NCI-H2171 treated with DMSO at 0.1 percent for 48 hours (cell line): ENCODE data around the gene ROPN1L.
A peak's percentile ranks its signal among the peaks of the same experiment; 100 is the strongest.
"Not testable (repeated sequence)": the region's sequence is repeated elsewhere in the genome, so short reads cannot be mapped to it uniquely, and the experiment has no call there.

Experiments
- DNase-seq: peaks from one replicate; lab custom pipeline; 2025; lab: John Stamatoyannopoulos, UW

Gene ROPN1L

DNA sequence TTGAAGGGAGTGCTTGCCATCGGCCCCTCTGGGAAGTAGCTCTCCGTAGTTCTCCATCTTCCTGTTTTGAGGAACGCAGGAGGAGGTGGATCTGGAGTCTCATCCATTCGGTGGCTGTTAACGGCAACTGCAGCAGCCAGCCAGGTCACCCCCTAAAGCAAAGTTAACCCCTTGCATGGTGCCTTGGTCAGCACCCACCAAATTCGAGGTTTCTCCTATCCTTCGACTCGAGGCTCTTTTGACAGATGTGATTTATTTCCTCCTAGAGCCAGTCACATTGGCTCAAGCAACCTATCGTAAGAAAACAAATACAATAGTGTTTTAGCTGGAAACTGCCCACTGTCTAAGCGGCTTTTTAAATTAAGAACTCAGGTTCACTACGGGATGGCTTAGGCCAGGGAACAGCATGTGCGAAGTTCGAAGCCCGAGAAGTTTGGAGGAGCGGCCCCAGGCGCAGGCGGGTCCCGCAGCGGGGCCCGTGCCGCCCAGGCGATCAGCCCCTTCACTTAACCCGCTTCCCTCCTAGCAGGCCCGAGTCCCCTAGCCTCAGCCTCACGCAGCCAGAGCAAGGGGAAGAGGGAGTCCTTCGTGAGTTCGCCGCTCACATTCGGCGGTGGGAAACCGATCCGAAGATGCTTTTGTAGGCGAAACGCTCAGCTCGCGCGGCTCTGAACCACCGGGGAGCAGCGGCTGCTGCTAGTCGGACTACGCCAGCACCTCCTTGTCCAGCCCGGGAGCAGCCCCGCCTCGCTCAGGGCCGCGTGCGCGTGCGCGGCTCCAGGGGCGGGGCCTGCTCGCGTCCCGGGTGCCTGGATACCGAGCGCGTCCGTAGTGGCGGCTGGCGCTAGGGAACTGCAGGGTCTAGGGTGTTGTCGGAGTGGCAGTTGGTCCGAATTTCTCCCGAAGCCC, at the start of gene ROPN1L:
Gene ROPN1L (plus strand): TSS at position 797 of the 909 bp plus-strand sequence. CDS start 289 bp downstream, outside the sequence.
- DNase-seq: peak; percentile 89

DNA sequence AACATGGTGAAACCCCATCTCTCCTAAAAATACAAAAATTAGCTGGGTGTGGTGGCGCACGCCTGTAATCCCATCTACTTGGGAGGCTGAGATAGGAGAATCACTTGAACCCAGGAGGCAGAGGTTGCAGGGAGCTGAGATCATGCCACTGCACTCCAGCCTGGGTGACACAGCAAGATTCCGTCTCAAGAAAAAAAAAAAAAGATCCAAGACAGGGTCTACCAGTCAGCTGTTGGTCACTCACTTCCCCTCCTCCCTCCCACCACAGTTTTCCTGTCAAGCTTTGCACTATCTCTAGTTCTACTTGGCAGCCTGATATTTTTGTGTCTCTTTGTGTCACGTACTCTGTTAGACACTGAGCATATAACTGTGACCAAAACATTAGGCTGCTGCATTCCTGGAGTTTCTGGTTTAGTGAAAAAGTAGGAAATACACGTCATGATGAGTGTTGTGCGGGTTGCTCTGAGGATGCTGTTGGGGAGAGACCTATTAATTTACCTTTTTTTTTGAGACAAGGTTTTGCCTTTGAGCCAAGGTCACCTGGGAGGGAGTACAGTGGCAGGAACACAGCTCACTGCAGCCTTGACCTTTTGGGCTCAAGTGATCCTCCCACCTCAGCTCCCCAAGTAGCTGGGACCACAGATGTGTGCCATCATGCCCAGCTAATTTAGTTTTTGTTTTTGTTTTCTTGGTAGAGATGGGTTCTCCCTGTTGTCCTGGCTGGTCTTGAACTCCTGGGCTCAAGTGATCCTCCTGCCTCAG, 48.9 kb upstream of the ROPN1L start:
- not testable (repeated sequence) for DNase-seq

DNA sequence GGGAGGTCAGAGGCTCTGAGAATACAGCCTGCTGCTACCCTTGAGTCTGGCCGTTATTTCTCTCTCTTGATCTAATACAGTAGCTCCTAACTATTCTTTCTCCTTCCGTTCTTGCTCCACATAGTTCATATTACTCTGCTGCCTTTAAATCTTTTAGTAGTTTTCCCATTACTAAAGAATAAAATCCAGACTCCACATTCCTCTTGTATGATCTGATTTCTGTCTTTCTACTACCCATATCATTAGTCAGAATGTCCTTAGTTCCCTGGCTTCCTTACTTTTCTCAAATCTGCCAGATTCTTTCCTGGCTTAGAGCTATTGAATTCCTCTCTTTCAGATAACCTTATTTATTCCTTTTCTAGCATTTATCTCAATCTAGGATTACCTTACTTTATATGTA, 48.2 kb upstream of the ROPN1L start:
- DNase-seq: no peak

DNA sequence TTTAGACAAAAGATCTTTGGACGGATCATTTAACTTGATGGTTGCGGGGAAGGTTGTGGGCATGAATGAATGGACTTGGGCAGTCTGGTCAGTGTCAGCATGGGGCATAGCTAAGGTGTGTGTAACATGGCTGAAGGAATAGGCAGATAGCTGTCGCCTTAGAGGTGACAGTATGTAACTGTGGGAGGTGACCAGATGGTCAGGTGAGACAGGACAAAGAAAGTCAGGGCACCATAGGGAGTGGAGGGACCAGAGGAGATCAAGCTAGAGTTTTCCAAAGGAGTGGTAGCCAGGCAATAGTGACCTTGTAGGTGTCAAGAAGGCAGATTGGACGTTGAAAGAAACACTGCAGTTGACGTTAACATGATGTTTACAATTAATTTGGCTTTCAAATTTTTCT, 45.1 kb upstream of the ROPN1L start:
- DNase-seq: no peak

DNA sequence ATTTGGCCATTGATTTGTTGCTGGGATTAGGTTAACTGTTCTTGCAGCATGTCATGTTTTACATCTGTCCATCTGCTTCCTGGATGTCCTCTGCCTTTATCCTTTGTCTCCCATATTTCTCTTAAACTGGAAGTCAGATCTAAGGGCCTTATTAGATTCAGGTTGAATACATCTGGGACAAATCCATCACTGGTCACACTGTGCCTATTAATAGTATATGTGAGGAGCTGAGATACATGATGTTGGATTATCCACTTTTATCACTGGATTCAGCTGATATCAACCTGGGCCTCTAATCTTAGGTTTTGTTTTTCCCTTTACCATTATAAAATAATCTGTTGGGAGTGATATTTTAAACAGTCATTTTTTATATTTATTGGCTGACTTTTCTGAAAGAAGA, 41.8 kb upstream of the ROPN1L start:
- DNase-seq: no peak

DNA sequence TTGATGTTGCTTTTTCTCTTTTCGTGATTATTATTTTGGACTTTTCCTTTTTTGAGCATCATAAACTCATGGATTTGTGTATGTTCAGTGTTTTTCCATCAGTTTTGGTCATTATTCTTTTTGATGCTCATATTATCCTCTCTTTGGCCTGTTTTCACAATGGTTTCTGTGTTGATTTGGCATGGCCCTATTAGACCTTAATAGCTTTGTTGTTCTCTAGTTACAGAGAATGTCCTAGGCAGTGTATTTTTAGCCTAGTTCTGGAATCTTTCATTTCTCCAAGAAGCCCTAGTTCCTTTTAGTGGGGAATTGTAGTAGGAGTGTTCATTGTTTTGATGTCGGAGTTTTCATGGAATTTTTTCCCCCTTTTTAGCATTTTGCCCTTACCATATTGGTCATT, 41.3 kb upstream of the ROPN1L start:
- DNase-seq: no peak

DNA sequence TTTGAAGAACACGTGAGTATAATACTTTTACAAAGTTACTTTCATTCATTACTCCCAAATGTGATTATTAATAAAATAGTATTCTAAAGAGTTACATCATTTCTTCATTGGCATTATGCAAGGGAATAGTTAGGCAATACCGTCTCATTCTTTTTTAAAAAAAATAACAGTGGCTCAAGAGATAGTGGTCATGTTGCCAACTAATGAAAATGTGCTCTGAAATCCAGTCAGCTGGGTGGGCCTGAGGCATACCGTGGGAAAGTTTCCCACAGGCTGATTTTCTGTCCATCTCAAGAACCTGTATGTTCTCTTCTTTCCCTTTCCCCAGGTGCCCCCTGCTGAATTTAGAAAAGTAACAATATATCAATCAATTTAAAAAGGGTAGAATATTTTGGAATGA, 40.8 kb upstream of the ROPN1L start:
- no peak for DNase-seq

DNA sequence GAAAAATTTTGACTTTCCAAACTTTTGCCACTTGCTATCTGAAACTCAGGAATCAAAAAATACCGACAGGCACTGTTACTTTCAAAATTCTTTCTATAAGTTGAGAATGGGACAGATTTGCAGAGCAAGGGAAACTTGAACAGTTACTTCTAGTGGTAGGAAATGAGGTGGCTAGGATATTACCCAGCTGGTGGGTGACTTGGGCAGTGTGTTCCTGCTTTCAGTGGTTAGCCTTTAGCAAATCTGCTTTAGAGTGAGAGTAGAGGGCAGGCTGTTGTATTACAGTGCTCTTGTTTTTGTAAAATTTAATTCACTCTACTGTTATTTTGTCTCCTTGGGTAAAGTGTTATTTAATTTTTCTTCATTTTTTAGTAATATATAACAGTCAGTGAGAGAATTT, 40.2 kb upstream of the ROPN1L start:
- no peak for DNase-seq

DNA sequence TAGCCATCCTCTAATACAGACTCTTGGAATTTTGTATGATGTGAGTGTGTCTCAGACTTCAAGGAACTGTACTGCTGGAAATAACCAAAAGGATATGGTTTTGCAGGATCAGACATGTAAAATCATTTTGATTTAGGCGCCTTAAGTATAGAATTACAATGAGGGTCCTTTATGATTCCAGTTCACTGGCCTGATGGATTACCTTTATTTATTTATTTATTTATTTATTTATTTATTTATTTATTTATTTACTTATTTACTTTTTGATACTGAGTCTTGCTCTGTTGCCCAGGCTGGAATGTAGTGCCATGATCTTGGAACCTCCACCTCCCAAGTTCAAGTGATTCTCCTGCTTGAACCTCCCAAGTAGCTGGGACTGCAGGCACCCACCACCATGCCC, 37.9 kb upstream of the ROPN1L start:
- no peak for DNase-seq

DNA sequence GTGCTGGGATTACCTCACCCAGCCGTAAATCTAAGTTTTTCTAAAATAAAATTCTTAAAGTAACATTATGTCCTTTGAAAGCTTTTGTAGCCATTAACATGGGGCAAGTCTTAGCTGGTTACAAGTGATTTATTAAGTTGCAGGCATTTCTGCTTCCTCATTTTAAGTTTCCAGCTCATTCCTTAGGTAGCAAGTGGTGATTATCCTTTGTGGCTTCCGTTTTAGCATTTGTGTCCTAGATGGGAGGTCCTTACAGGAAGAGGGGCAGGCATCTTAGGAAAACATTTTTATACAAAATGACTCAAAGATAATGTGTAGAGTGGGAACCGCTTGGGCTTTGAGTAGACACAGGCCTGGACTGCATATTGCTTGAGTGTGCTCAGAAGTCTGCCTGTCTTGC, 35.0 kb upstream of the ROPN1L start:
- no peak for DNase-seq

DNA sequence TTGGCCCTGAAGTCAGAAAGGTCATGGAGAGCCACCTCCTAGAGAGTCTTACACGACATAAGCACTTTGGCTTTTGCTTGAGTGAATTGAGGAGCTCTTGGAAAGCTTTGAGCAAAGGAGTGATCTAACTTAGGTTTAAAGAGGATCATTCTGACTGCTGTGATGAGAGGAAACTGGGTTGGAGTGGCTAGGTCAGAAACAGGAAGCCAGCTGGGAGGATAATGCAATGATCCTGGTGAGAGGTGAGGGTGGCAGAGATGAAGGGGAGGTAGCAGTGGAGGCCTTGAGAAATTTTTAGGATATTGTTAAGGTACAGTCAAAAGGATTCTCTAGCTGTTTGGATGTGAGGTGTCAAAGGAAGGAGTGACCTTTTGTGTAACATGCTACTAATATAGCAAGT, 32.2 kb upstream of the ROPN1L start:
- no peak for DNase-seq

DNA sequence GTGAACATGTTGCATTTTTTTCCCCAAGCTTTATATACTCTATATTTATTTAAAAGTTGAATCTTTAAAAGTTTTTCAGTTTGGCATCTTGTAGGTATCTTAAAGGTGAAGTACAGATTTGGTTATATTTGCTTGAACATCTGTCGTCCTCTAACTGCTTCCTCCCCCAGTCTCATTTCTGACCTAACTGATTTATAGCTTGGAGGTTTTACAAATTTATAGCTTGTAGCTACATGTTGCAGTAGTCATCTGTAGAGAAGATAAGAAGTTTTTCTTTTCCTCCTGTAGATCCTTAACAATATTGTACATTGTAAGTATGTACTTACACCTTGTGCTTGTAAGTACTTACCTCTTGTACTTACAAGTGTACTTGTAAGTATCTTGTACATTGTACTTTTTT, 31.0 kb upstream of the ROPN1L start:
- DNase-seq: no peak

DNA sequence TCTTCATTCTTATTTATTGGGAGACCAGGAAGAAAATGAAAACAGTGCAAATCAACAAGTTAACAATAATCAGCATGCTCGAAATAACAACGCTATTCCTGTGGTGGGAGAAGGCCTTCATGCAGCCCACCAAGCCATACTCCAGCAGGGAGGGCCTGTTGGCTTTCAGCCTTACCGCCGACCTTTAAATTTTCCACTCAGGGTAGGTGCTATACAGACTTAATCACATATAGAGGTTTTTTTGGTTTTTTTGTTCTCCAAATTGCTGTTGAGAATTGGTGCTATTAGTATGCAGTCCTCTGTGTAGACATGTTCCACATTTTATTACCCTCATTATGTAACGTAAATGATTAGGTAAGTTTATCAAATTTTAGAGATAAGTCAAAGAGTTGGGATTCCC, 30.3 kb upstream of the ROPN1L start:
- DNase-seq: no peak

DNA sequence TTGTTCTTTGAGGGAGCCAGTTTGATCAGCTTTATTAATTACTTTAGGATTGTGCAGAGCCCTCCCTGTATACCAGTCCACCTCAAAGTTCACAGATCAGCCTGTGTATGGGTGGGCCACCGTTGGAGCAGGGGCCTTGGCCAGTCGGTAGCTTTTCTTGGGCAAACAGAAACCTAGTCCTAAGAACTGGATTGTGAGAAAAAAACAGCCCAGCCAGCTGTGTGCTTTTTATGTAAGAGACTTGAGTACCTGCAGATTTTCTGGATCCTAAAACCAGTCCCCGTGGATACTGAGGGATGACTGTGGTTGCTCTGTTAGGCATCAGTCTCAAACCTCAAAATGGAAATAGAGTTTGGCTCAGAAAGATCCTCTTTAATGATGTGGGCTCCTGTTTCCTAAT, 24.8 kb upstream of the ROPN1L start:
- no peak for DNase-seq

DNA sequence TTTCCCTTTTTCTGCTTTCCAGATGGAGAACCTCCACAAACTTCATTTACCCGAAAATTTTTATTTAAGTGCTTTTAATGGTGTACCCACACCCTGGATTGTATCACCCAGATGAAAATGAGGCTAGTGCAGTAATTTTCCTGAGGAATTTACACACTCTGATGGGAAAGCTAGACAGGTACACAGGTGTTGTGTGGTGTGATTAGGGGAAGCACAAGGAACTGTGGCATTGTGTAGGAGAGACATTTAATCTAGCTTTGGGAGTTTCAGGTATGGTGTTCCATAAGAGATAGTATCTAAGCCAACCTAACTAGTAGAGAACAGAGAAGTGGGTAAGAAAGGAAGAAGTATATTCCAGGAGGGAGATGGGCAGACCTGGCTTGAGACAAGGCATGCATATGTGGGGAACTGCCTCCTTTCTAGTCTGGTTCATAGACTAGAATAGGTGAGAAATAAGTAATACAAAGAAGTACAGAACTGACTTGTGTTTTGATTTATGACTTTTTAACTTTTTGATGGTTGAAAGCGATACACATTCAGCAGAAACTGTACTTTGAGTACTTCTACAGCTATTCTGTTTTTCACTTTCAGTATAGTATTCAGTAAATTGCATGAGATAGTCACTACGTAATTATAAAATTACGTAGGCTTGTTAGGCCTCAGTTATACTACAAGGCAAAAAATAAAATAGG, 22.9 kb upstream of the ROPN1L start:
- no peak for DNase-seq

DNA sequence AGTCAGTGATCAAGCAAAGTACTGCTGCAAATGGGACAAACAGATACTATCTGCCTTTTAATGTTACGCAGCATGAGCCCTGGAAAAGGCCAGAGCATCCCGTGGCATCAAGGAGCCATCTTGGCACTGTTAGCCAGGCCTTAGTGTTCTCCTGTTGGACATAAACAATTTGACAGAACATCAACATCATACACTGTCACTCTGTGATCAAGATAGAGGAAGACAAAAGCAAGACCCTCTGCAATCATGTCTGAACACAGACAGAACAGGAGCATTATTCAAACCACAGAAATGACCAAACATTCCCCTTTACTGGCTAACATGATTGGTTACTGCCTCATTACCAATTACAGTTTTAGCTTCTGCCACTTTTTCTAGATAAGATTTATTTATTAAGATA, 21.2 kb upstream of the ROPN1L start:
- no peak for DNase-seq

DNA sequence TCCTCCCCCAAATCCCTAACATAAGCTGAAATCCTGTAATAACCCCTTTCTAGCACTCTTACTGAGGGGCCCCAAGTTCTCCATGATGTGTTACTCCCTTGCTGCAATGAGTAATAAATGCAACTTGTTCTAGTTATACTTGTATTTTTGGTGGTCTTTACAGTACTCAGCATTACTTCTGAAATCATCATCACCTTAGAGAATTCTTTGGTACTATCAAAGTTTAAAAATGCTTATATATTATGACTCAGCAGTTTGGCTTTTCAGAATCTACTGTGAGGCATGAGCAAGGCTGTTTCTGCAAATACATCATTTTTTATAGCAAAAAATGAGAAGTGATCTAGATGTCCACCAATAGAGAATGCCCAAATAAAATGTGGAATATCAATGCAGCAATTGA, 20.7 kb upstream of the ROPN1L start:
- no peak for DNase-seq

DNA sequence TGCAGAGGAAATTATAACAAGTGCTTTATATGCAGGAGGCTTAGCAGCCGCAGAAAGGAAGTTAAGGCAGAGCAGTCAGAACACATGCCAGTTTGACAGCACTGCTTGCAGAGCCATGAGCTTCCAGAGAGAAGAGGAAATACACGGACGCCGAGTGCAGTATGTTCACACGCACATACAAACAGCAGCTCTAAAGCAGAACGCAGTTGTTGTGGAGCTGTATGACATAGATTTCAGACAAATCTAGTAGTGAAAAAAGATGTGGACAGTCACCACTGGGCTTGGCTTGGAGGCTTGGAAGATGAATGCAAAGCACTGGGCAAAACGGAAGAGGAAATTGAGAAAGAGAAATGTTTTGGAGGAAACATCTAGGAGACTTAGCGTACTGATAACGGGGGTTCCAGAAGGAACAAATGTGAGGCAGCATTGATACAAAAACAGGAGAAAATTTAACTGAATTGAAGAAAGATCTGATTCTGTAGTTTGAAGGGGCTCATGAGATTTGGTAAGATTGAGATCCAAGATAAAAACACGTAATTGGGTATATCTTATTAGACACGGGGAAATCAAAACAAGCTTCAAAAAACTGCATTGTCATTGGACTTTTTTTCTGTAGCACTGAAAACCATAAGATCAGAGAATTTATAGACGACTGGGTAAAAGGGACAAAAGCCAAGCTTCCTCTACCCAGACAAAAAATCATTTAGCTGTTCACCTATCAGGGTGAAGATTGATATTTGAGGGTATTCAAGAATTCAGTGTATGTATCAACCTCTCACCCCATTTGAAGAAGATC, 19.6 kb upstream of the ROPN1L start:
- no peak for DNase-seq

DNA sequence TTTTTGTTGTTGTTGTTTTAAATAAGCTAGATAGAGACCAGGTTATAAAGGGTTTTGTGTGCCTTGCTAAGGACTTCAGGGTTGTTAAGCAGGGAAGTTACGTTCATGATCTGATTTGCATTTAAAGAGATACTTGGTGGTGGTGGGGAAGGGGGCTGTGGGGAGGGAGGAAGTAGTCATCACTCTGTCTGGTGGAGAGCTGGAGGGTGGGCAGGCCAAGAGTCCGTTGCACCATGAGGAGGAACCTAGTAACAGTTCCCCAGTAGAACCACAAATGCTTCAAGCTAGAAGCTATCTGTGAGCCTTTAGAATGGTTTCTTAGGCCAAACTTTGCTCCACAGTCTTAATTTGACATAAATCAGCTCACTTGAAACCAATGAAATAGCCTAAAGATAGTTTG, 18.7 kb upstream of the ROPN1L start:
- DNase-seq: no peak

DNA sequence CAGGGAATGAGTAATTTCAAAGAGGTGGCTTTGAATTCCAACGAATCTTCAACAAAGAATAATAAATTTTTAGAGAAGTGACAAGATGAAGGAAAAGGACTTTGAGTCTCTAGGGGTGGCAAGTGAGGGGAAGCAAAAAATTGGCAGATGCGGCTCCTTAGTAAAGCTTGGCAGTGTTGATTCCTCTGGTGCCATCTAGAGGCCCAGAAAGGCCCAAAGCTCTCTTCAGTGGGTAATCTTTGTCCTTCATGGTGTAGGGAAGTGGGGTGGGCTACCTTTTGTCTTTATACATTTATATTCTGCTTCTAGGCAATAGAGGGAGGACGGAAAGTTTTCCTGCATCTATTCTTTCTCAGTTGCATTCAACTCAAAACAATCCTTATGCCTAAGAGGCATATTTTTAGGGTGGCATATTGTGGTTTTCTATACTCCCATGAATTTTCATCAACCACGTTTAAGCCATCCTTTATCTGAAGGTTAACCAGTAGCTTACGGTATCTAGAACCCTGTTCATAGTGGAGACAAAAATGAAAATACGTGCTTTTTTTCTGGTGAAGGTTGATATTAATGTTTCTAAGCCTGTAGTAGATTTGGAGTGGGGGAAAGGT, 17.5 kb upstream of the ROPN1L start:
- peak; percentile 56 for DNase-seq

DNA sequence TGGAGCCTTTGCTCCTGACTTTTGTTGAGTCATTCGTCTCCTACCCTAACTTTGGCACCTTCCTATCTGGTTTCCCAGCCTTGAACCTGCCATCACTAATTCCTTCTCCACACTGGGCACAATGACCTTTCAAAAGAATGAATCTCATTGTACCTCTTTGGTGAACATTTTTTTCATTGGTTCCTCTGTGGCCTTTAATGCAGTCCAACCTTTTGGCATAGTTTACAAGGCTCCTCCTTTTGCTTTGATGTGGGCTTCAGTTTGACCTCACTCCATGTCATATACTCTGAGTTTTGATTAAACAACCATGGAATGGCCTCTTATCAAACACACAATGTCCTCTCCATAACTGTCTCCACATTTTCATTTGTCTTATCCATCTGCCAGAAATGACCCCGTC, 14.5 kb upstream of the ROPN1L start:
- DNase-seq: no peak

DNA sequence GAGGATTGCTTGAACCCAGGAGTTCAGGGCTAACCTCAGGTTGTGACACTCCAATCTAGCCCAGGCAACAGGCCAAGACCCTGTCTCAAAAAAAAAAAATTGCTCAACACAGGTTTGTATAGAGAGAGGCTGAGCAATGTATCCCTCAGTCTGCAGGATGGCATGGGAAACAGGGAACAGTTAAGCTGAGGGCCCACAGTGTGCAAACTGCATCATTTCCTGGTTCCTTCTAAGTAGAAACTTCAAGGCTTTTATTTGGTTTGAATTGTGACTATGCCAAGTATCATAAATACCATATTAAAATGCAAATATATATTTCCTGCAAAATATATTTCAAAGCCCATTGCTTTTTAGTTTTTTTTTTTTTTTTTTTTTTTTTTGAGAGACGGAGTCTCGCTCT, 13.7 kb upstream of the ROPN1L start:
- no peak for DNase-seq
